D721Med (cell line): Measurements from ENCODE around the gene GOLGA5.
"Not testable (repeated sequence)": the region's sequence is repeated elsewhere in the genome, so short reads cannot be mapped to it uniquely, and the experiment has no call there.

Experiments
- DNase-seq: peaks from one replicate; pipeline ENCODE4 v3.0.0; 2011; ENCODE audit warnings: low spot score; ENCODE audit not compliant: insufficient read length
- FAIRE-seq: peaks from 2 replicates; lab custom pipeline; 2011; peaks lifted over from hg19 to GRCh38; lab: Jason Lieb, UNC
- TF ChIP-seq, protein P1 (sequence below): IDR thresholded peaks from 2 replicates; pipeline ENCODE4 v1.5.1; 2012; ENCODE audit warnings: mild to moderate bottlenecking, control low read depth; ENCODE audit not compliant: insufficient read depth; ENCODE audit errors: missing control alignments

The GOLGA5 gene

GRCh38 chr14:92819011-92819597 is 25.0 kb downstream of the GOLGA5 start:
- FAIRE-seq (no peak), DNase-seq (no peak)
- TF ChIP-seq, protein P1, sequence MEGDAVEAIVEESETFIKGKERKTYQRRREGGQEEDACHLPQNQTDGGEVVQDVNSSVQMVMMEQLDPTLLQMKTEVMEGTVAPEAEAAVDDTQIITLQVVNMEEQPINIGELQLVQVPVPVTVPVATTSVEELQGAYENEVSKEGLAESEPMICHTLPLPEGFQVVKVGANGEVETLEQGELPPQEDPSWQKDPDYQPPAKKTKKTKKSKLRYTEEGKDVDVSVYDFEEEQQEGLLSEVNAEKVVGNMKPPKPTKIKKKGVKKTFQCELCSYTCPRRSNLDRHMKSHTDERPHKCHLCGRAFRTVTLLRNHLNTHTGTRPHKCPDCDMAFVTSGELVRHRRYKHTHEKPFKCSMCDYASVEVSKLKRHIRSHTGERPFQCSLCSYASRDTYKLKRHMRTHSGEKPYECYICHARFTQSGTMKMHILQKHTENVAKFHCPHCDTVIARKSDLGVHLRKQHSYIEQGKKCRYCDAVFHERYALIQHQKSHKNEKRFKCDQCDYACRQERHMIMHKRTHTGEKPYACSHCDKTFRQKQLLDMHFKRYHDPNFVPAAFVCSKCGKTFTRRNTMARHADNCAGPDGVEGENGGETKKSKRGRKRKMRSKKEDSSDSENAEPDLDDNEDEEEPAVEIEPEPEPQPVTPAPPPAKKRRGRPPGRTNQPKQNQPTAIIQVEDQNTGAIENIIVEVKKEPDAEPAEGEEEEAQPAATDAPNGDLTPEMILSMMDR: no peak

GRCh38 chr14:92819680-92820535 is 25.8 kb downstream of the GOLGA5 start:
- FAIRE-seq: not testable (repeated sequence)

DNA sequence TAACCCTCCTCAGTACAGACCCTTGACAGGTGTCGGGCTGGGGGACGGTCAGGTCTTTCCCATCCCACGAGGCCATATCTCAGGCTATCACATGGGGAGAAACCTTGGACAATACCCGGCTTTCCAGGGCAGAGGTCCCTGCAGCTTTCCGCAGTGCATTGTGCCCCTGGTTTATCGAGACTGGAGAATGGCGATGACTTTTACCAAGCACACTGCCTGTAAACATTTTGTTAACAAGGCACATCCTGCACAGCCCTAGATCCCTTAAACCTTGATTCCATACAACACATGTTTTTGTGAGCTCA is 26.4 kb downstream of the GOLGA5 start:
- not testable (repeated sequence) for FAIRE-seq, DNase-seq

More at GRCh38 chr14:92819680-92820535, 25.8 kb downstream of the GOLGA5 start:
- not testable (repeated sequence) for DNase-seq

- DNase-seq (no peak), FAIRE-seq (no peak)
- TF ChIP-seq, protein P1: no peak
Observed at GRCh38 chr14:92830902-92831301, 36.8 kb downstream of the GOLGA5 start.

GRCh38 chr14:92832137-92832700 is 38.1 kb downstream of the GOLGA5 start:
- TF ChIP-seq, protein P1: no peak
- FAIRE-seq (no peak), DNase-seq (no peak)

DNA sequence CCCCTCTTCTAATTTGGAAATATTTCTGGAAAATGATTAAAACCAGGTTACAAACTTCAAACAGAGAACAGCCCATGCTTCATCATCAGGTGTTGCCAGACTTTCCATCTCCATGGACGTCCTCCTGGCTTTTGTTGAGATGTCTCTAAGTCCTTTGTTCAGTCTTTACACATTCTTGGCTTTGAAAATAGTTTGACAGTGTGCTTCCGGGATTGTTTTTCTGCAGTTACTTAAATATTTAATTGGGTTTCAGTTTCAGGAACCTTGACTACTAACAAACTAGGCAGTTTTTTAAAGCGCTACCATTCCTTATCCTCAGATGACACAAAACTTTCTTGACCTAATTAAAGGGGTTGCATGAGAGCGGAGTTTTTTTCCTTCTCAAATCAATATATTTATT is 47.8 kb downstream of the GOLGA5 start:
- TF ChIP-seq, protein P1: no peak
- no peak for DNase-seq
- no peak for FAIRE-seq

GRCh38 chr14:92844204-92844603 is 50.1 kb downstream of the GOLGA5 start:
- FAIRE-seq (no peak), DNase-seq (no peak)
- TF ChIP-seq, protein P1: no peak
